Hepatocyte (in vitro differentiated cells): ENCODE measurements around the gene STRA6. TPM values are rescaled to one million over a fixed set of nuclear protein-coding genes. Genes with fewer than 3 reads are reported as not detected.

Experiments used
- DNase-seq: peaks from one replicate; pipeline ENCODE4 v3.0.0-alpha.2; 2016; ENCODE audit warnings: low spot score
- H2AFZ ChIP-seq: fragments of 200-600 bp; sonication (generic); 2 replicates; pipeline ENCODE4 v1.6.0; 2016; ENCODE audit warnings: antibody characterized with exemption, mild to moderate bottlenecking
- H3K27ac ChIP-seq: fragments of 200-600 bp; sonication (generic); 2 replicates; pipeline ENCODE4 v1.5.1; 2016; ENCODE audit warnings: mild to moderate bottlenecking
- H3K27me3 ChIP-seq: fragments of 200-600 bp; sonication (generic); 2 replicates; pipeline ENCODE4 v1.6.1; 2016
- H3K36me3 ChIP-seq: fragments of 200-600 bp; sonication (generic); replicated peaks from 2 replicates; pipeline ENCODE4 v1.5.1; 2016; ENCODE audit warnings: low read depth; ENCODE audit not compliant: insufficient read depth
- H3K4me1 ChIP-seq: fragments of 200-600 bp; sonication (generic); 2 replicates; pipeline ENCODE4 v1.5.1; 2016; ENCODE audit warnings: mild to moderate bottlenecking, moderate library complexity; ENCODE audit not compliant: insufficient read depth
- H3K4me2 ChIP-seq: fragments of 200-600 bp; sonication (generic); 2 replicates; pipeline ENCODE4 v1.6.0; 2016
- H3K4me3 ChIP-seq: fragments of 200-600 bp; sonication (generic); 2 replicates; pipeline ENCODE4 v1.5.1; 2016; ENCODE audit warnings: mild to moderate bottlenecking
- H3K79me2 ChIP-seq: fragments of 200-600 bp; sonication (generic); 2 replicates; pipeline ENCODE4 v1.6.0; 2017; ENCODE audit warnings: mild to moderate bottlenecking
- H3K9me2 ChIP-seq: fragments of 200-600 bp; sonication (generic); replicated peaks from 2 replicates; pipeline ENCODE4 v1.6.0; 2017; ENCODE audit warnings: mild to moderate bottlenecking; ENCODE audit not compliant: insufficient read depth
- H3K9me3 ChIP-seq: fragments of 200-600 bp; sonication (generic); 2 replicates; pipeline ENCODE4 v1.5.1; 2016; ENCODE audit warnings: low read depth, mild to moderate bottlenecking
- H4K20me1 ChIP-seq: fragments of 200-600 bp; sonication (generic); 2 replicates; pipeline ENCODE4 v1.6.0; 2016; ENCODE audit warnings: mild to moderate bottlenecking; ENCODE audit not compliant: insufficient read depth, poor library complexity, severe bottlenecking
- CTCF ChIP-seq: fragments of 200-600 bp; sonication (generic); IDR thresholded peaks from 2 replicates; pipeline ENCODE4 v1.5.1; 2016; ENCODE audit warnings: antibody characterized with exemption, mild to moderate bottlenecking; ENCODE audit not compliant: poor library complexity
- EZH2 ChIP-seq: fragments of 200-600 bp; sonication (generic); IDR thresholded peaks from 2 replicates; pipeline ENCODE4 v1.6.1; 2016; ENCODE audit warnings: antibody characterized with exemption, mild to moderate bottlenecking, borderline replicate concordance
- EZH2phosphoT487 ChIP-seq: fragments of 200-600 bp; sonication (generic); IDR thresholded peaks from one replicate; pipeline ENCODE4 v1.6.1; 2018; ENCODE audit warnings: antibody characterized with exemption, mild to moderate bottlenecking, low read depth, moderate library complexity; ENCODE audit not compliant: unreplicated experiment, severe bottlenecking
- WGBS: methylation state at CpG from one replicate; pipeline ENCODE4 v1.1.6; 2016; ENCODE audit warnings: low lambda C conversion rate; ENCODE audit errors: missing lambda C conversion rate; 5-methylcytosine and 5-hydroxymethylcytosine counted together
- polyA plus RNA-seq: library from polyadenylated mRNA; unstranded; fragments of >200 nt; fragmentation: Nextera tagmentation; extraction: Ambion mirVana; gene quantifications from 2 replicates; pipeline ENCODE4 v1.2.1, GENCODE V29; 2016
- total RNA-seq: library from RNA; depleted of rRNA; stranded (reverse); fragments of >200 nt; gene quantifications from 2 replicates; pipeline ENCODE4 v1.2.3, GENCODE V29; 2014

Gene STRA6, protein sequence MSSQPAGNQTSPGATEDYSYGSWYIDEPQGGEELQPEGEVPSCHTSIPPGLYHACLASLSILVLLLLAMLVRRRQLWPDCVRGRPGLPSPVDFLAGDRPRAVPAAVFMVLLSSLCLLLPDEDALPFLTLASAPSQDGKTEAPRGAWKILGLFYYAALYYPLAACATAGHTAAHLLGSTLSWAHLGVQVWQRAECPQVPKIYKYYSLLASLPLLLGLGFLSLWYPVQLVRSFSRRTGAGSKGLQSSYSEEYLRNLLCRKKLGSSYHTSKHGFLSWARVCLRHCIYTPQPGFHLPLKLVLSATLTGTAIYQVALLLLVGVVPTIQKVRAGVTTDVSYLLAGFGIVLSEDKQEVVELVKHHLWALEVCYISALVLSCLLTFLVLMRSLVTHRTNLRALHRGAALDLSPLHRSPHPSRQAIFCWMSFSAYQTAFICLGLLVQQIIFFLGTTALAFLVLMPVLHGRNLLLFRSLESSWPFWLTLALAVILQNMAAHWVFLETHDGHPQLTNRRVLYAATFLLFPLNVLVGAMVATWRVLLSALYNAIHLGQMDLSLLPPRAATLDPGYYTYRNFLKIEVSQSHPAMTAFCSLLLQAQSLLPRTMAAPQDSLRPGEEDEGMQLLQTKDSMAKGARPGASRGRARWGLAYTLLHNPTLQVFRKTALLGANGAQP
- total RNA-seq (13.6 and 31.5 TPM in 2 replicates), polyA plus RNA-seq (37.1 and 56.6 TPM in 2 replicates)

GRCh38 chr15:74202452-74203401, at the start of gene STRA6:
Gene STRA6 (minus strand): TSS chr15:74202787. CDS start chr15:74202267, 520 bp downstream.
- peak; percentile 87 for DNase-seq
- Histone ChIP-seq H3K27ac (peak within 1 kb of the TSS; percentile 79), H2AFZ (peak within 1 kb of the TSS; percentile 14), H3K9me3 (no peaks in the 10 kb centered on the region), H3K4me1 (peaks cover 48% of the 10 kb centered on the region), H3K4me2 (peak within 1 kb of the TSS; percentile 70), H3K9me2 (no peaks in the 10 kb centered on the region), H3K4me3 (no peak within 1 kb of the TSS), H3K36me3 (no peaks in the 10 kb centered on the region), H3K27me3 (no peaks in the 10 kb centered on the region), H3K79me2 (peaks cover 24% of the 10 kb centered on the region), H4K20me1 (no peaks in the 10 kb centered on the region)
- TF ChIP-seq CTCF (peak; percentile 39), EZH2phosphoT487 (no peak)
- WGBS = 11% methylated on average over 25 of the region's 26 CpGs

DNA sequence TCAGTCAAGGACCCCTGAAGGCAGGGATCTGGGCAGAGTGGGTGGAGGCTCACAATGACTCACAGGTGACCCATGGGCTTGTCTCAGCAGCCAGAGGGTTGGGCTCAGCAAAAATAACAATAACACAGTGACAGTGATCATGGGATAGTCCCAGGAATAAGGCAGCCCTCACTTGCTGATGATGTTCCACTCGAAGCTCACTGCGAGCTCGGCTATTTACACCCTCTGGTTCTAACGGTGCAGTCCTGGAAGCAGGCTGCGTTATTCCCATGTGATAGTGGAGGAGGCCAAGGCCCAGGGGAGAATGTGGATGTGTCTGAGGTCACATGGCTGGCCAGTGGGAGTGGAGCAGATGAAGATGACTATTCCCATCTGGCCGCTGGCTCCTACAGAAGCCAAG, 49.7 kb upstream of the STRA6 start:
- TF ChIP-seq EZH2 (no peak), EZH2phosphoT487 (no peak), CTCF (no peak)
- no peak for DNase-seq

GRCh38 chr15:74251131-74251811, 48.7 kb upstream of the STRA6 start:
- Histone ChIP-seq H3K27ac (no peak overlapping the region), H3K4me2 (no peak overlapping the region), H2AFZ (no peak overlapping the region), H3K9me3 (no peaks in the 10 kb centered on the region), H3K27me3 (no peaks in the 10 kb centered on the region), H3K4me1 (no peaks in the 10 kb centered on the region), H3K4me3 (no peak overlapping the region), H3K9me2 (no peaks in the 10 kb centered on the region), H3K36me3 (no peaks in the 10 kb centered on the region), H4K20me1 (no peaks in the 10 kb centered on the region), H3K79me2 (no peaks in the 10 kb centered on the region)
- 87% methylated on average over 5 of the region's 5 CpGs for WGBS
- no peak for DNase-seq
- TF ChIP-seq EZH2 (no peak), EZH2phosphoT487 (no peak), CTCF (no peak)

More for the DNA sequence above, 49.7 kb upstream of the STRA6 start:
- Histone ChIP-seq H3K9me3 (no peaks in the 10 kb centered on the region), H3K36me3 (no peaks in the 10 kb centered on the region), H3K4me1 (no peaks in the 10 kb centered on the region), H3K4me2 (no peak overlapping the region), H4K20me1 (no peaks in the 10 kb centered on the region), H3K4me3 (no peak overlapping the region), H3K9me2 (no peaks in the 10 kb centered on the region), H3K27ac (no peak overlapping the region), H2AFZ (no peak overlapping the region), H3K27me3 (no peaks in the 10 kb centered on the region), H3K79me2 (no peaks in the 10 kb centered on the region)
- 83% methylated on average over 6 of the region's 6 CpGs for WGBS
